HCT116 (cell line): ENCODE measurements around the gene ANKRD7. TPM values are rescaled to one million over a fixed set of nuclear protein-coding genes. Genes with fewer than 3 reads are reported as not detected.

Experiments used
- ATAC-seq: fragments of 200-7000 bp; cut with Tn5 transposase; 2 replicates; pipeline ENCODE4 v1.9.1; 2020; ENCODE audit warnings: mild to moderate bottlenecking, moderate library complexity
- BruUV-seq: library from RNA; stranded (reverse); fragments of 400-500 nt; replicated peaks from 2 replicates; lab custom pipeline; 2021; lab: Mats Ljungman, UMichigan
- CTCF ChIA-PET: fragments of 300-600 bp; sonication (Branson Sonifier 250); formaldehyde crosslinking; loops from one replicate; lab custom pipeline; 2021; ENCODE audit warnings: antibody characterized with exemption; lab: Charles Lee
- POLR2A ChIA-PET: fragments of 300-600, 350-600 bp; sonication (Branson Sonifier 250); formaldehyde crosslinking; loops from one replicate; lab custom pipeline; 2021; ENCODE audit warnings: antibody characterized with exemption; lab: Charles Lee
- RAD21 ChIA-PET, 2 experiments: fragments of 300-600 bp; sonication (Branson Sonifier 250); formaldehyde crosslinking; loops; one replicate each; lab custom pipeline; 2023; ENCODE audit warnings: low total read pairs in 2 of 2; ENCODE audit not compliant: uncharacterized antibody in 2 of 2, unreplicated experiment in 2 of 2, low non-redundant PET in 1 of 2; lab: Charles Lee
- DNase-seq: peaks from one replicate; pipeline ENCODE4 v3.0.0-alpha.2; 2010; ENCODE audit warnings: low read depth, low spot score
- H2AFZ ChIP-seq: fragments of 200-600 bp; shearing (Covaris generic), sonication (generic); 2 replicates; pipeline ENCODE4 v1.6.1; 2017; ENCODE audit warnings: low read depth, mixed run types, mixed read lengths, antibody characterized with exemption, low read length; ENCODE audit not compliant: poor library complexity, severe bottlenecking
- H3K27ac ChIP-seq: 2 replicates; pipeline ENCODE4 v1.5.1; 2012; ENCODE audit warnings: low read depth, low read length
- H3K27me3 ChIP-seq: fragments of 200-600 bp; sonication (generic); 2 replicates; pipeline ENCODE4 v1.6.1; 2016; ENCODE audit warnings: mixed run types, low read length, mixed read lengths; ENCODE audit not compliant: insufficient read depth
- H3K36me3 ChIP-seq, 2 experiments: fragments of 200-500 bp in 1 of 2; fragments of 200-600 bp in 1 of 2; sonication (Bioruptor generic) in 1 of 2; sonication (generic) in 1 of 2; 2 replicates each; pipeline versions ENCODE4 v1.5.1 to v1.6.1; 2014 to 2016; ENCODE audit warnings: low read length in 2 of 2, inconsistent platforms in 1 of 2, mixed read lengths in 1 of 2, mixed run types in 1 of 2; ENCODE audit not compliant: insufficient read depth in 2 of 2, control insufficient read depth in 1 of 2
- H3K4me1 ChIP-seq, 2 experiments: fragments of 200-600 bp in 1 of 2; sonication (generic) in 1 of 2; 2 replicates each; pipeline versions ENCODE4 v1.5.1 to v1.6.1; 2012 to 2017; ENCODE audit warnings: low read length in 2 of 2, inconsistent platforms in 1 of 2, mild to moderate bottlenecking in 1 of 2, mixed read lengths in 1 of 2, mixed run types in 1 of 2, moderate library complexity in 1 of 2; ENCODE audit not compliant: insufficient read depth in 2 of 2, control insufficient read depth in 1 of 2
- H3K4me2 ChIP-seq: fragments of 200-600 bp; sonication (generic); 2 replicates; pipeline ENCODE4 v1.6.1; 2017; ENCODE audit warnings: mixed run types, low read length, mixed read lengths
- H3K4me3 ChIP-seq, 2 experiments: fragments of 200-600 bp in 1 of 2; sonication (generic) in 1 of 2; replicated peaks in 1 of 2; 2 replicates each; pipeline ENCODE4 v1.5.1; 2011 to 2016; ENCODE audit warnings: low read length in 2 of 2, control low read depth in 1 of 2, low read depth in 1 of 2, mild to moderate bottlenecking in 1 of 2, mixed read lengths in 1 of 2, mixed run types in 1 of 2
- H3K79me2 ChIP-seq: fragments of 200-600 bp; sonication (generic); 2 replicates; pipeline ENCODE4 v1.6.1; 2017; ENCODE audit warnings: mild to moderate bottlenecking, mixed run types, low read length, moderate library complexity, mixed read lengths; ENCODE audit not compliant: insufficient read depth
- H3K9ac ChIP-seq: fragments of 200-600 bp; sonication (generic); 2 replicates; pipeline ENCODE4 v1.6.1; 2016; ENCODE audit warnings: low read length, mixed read lengths
- H3K9me2 ChIP-seq: fragments of 200-600 bp; sonication (generic), shearing (Covaris generic); 2 replicates; pipeline ENCODE4 v1.6.1; 2017; ENCODE audit warnings: mixed run types, mild to moderate bottlenecking, moderate library complexity; ENCODE audit not compliant: insufficient read depth
- H3K9me3 ChIP-seq, 2 experiments: fragments of 200-500 bp in 1 of 2; fragments of 200-600 bp in 1 of 2; sonication (Bioruptor generic) in 1 of 2; sonication (generic) in 1 of 2; 2 replicates each; pipeline ENCODE4 v1.6.1; 2014 to 2017; ENCODE audit warnings: low read length in 2 of 2, mixed read lengths in 2 of 2, inconsistent platforms in 1 of 2, low read depth in 1 of 2, mild to moderate bottlenecking in 1 of 2, mixed run types in 1 of 2, moderate library complexity in 1 of 2; ENCODE audit not compliant: control insufficient read depth in 1 of 2, insufficient read depth in 1 of 2
- H4K20me1 ChIP-seq: fragments of 200-600 bp; sonication (generic), shearing (Covaris generic); 2 replicates; pipeline ENCODE4 v1.6.1; 2017; ENCODE audit warnings: mixed run types, mild to moderate bottlenecking, moderate library complexity; ENCODE audit not compliant: insufficient read depth
- ATF3 ChIP-seq: IDR thresholded peaks from 2 replicates; pipeline ENCODE4 v1.6.1; 2012
- CBX3 ChIP-seq: IDR thresholded peaks from 2 replicates; pipeline ENCODE4 v1.6.1; 2012; ENCODE audit warnings: low read depth
- CTCF ChIP-seq, 3 experiments: fragments of 200-600 bp in 1 of 3; sonication (generic) in 1 of 3; IDR thresholded peaks in 2 of 3; conservative IDR thresholded peaks in 1 of 3; 2 replicates each; pipeline ENCODE4 v1.5.1; 2012 to 2017; ENCODE audit warnings: low read depth in 2 of 3, low read length in 2 of 3, antibody characterized with exemption in 1 of 3, borderline replicate concordance in 1 of 3, control low read depth in 1 of 3, mild to moderate bottlenecking in 1 of 3, mixed read lengths in 1 of 3, mixed run types in 1 of 3, moderate library complexity in 1 of 3; ENCODE audit not compliant: insufficient read depth in 1 of 3
- EGR1 ChIP-seq: IDR thresholded peaks from 2 replicates; pipeline ENCODE4 v1.6.1; 2012; ENCODE audit warnings: low read depth
- ELF1 ChIP-seq: IDR thresholded peaks from 2 replicates; pipeline ENCODE4 v1.6.1; 2012; ENCODE audit warnings: low read depth, borderline replicate concordance
- EZH2 ChIP-seq: fragments of 200-600 bp; sonication (generic); IDR thresholded peaks from 2 replicates; pipeline ENCODE4 v1.6.1; 2017; ENCODE audit warnings: antibody characterized with exemption, mixed run types
- FOSL1 ChIP-seq: IDR thresholded peaks from 2 replicates; pipeline ENCODE4 v1.6.1; 2012; ENCODE audit warnings: low read depth
- JUND ChIP-seq: IDR thresholded peaks from 2 replicates; pipeline ENCODE4 v1.6.1; 2012
- MAX ChIP-seq: IDR thresholded peaks from 2 replicates; pipeline ENCODE4 v1.6.1; 2012
- ZNF274 ChIP-seq: fragments of 200-500 bp; sonication (Bioruptor generic); IDR thresholded peaks from 2 replicates; pipeline ENCODE4 v1.6.1; 2014; ENCODE audit warnings: mild to moderate bottlenecking, low read depth, low read length, inconsistent platforms
- intact Hi-C: fragments of 100-400 bp; cut with micrococcal nuclease; formaldehyde crosslinking; loops from 2 replicates; pipeline ENCODE4 v1.10.0; 2022
- total RNA-seq: library from RNA; stranded (reverse); gene quantifications from one replicate; pipeline ENCODE4 v1.2.1, GENCODE V29; 2021; ENCODE audit not compliant: unreplicated experiment

ANKRD7 gene
- total RNA-seq, 1 experiment from 2014 or later, result not detected

GRCh38 chr7:118280319-118281012 is 56.0 kb downstream of the ANKRD7 start:
- H3K4me3 ChIP-seq, result no peak overlapping the region
- intact Hi-C loops, result no loop called here
- TF ChIP-seq CTCF (IDR thresholded peaks at IDR 0.05 in 2 of 3, conservative IDR thresholded peaks at IDR 0.05 in 1 of 3; ENCODE audit: borderline replicate concordance in 1 of 3, insufficient read depth in 1 of 3, low read depth in 2 of 3, low read length in 2 of 3), result no peak
- TF ChIP-seq, all 23 proteins: peak for 0
- H3K27me3 ChIP-seq, result no peaks in the 10 kb centered on the region
- no peaks in the 10 kb centered on the region for H3K4me1 ChIP-seq
- no peak overlapping the region for H3K27ac ChIP-seq
- DNase-seq (no peak), ATAC-seq (no peak)
- H3K36me3 ChIP-seq, result no peaks in the 10 kb centered on the region
- BruUV-seq, result no TSS peak
- ChIA-PET POLR2A (no interaction called here), CTCF (no interaction called here), RAD21 (no interaction called here)
- no peaks in the 10 kb centered on the region for H3K79me2 ChIP-seq
- no peak overlapping the region for H2AFZ ChIP-seq
- H3K9ac ChIP-seq, result no peak overlapping the region
- no peak overlapping the region for H3K4me2 ChIP-seq
- no peaks in the 10 kb centered on the region for H3K9me3 ChIP-seq
- no peaks in the 10 kb centered on the region for H3K9me2 ChIP-seq
- no peaks in the 10 kb centered on the region for H4K20me1 ChIP-seq

- H3K27me3 ChIP-seq, result no peaks in the 10 kb centered on the region
- RAD21 ChIA-PET, result no interaction called here
- no peaks in the 10 kb centered on the region for H3K79me2 ChIP-seq
- no peak overlapping the region for H2AFZ ChIP-seq
- no peaks in the 10 kb centered on the region for H3K9me2 ChIP-seq
- intact Hi-C loops, result no loop called here
- no peak overlapping the region for H3K4me3 ChIP-seq
- H3K9me3 ChIP-seq, result no peaks in the 10 kb centered on the region
- no peak overlapping the region for H3K9ac ChIP-seq
- no peaks in the 10 kb centered on the region for H4K20me1 ChIP-seq
- TF ChIP-seq CTCF (IDR thresholded peaks at IDR 0.05 in 2 of 3, conservative IDR thresholded peaks at IDR 0.05 in 1 of 3; ENCODE audit: borderline replicate concordance in 1 of 3, insufficient read depth in 1 of 3, low read depth in 2 of 3, low read length in 2 of 3), result no peak
- no peak for TF ChIP-seq CBX3
- no peak for TF ChIP-seq ZNF274
- no peak for TF ChIP-seq FOSL1
- TF ChIP-seq EGR1, result no peak
- no peak for TF ChIP-seq EZH2
- no peak for TF ChIP-seq ATF3
- TF ChIP-seq JUND, result no peak
- TF ChIP-seq MAX, result no peak
- no peak for TF ChIP-seq ELF1
- no peak for ATAC-seq
- DNase-seq, result no peak
- no peaks in the 10 kb centered on the region for H3K36me3 ChIP-seq
- POLR2A ChIA-PET, result no interaction called here
- CTCF ChIA-PET, result no interaction called here
- no peak overlapping the region for H3K27ac ChIP-seq
- H3K4me1 ChIP-seq, result no peaks in the 10 kb centered on the region
- no TSS peak for BruUV-seq
- H3K4me2 ChIP-seq, result no peak overlapping the region
Measured at GRCh38 chr7:118281196-118281595, 56.7 kb downstream of the ANKRD7 start.
